GM21786 (cell line): ENCODE measurements around the gene PSMD13.

Source experiments
- ATAC-seq: cut with Tn5 transposase; IDR thresholded peaks from one replicate; pipeline ENCODE4 v1.9.1; 2021; ENCODE audit not compliant: unreplicated experiment

PSMD13 gene

DNA sequence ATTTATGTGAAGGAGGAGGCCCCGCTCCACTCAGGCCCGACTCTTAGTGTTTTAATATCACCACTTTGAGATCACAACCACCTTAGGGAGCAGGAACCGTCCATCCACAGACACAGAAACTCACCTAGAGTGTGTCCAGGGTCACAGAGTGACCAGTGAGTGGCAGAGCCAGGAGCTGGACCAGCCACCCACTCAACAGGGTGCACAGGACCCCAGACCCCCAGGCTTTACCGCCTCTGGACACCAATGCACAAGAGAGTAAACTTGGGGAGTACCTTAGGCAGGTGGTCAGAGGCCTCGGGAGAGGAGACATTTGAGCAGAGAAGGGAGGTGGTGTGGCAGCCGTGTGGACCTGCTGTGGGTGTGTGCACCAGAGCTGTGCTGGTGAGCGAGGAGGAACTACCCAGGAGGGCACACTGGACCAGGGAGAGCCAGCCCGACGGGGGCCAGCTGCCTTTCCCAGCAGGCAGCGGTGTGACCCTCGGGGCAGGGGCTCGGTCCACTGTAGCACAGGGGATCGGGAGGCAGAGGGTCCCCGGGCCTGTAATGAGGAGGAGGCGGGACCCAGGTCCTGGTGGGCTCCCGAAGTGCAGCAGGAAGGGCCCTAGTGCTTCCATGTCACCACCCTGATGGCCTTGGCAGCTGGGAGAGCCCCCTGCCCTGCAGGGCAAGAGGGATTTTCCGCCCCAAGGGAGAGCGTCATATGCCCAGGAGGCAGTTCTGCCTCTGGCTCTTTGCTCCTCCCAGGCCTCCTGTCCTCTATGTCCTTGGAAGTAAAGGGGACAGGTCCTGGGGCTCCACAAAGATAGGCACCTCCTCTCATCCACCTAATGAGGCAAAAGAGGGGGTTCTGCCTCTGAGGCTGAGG is 33.9 kb downstream of the PSMD13 start:
- no peak for ATAC-seq

DNA sequence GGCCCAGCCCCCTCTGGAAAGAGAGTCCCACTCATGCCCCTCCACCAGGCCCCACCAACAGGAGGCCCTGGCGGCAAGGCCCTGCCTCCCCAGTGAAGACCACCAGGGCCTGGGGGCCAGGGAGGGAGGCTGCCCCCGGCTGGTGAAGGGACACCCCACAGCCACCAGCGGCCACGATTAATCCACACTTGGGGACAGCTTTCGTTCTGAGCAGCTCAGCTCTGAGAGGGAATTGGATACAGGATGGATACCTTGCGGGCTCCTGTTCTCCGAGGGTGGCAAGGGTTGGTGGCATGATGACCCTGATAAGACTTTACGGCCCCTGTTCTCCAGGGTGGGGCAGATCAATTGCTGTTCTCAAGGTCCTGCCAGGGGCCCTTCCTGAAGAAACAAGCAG is 34.5 kb downstream of the PSMD13 start:
- no peak for ATAC-seq

DNA sequence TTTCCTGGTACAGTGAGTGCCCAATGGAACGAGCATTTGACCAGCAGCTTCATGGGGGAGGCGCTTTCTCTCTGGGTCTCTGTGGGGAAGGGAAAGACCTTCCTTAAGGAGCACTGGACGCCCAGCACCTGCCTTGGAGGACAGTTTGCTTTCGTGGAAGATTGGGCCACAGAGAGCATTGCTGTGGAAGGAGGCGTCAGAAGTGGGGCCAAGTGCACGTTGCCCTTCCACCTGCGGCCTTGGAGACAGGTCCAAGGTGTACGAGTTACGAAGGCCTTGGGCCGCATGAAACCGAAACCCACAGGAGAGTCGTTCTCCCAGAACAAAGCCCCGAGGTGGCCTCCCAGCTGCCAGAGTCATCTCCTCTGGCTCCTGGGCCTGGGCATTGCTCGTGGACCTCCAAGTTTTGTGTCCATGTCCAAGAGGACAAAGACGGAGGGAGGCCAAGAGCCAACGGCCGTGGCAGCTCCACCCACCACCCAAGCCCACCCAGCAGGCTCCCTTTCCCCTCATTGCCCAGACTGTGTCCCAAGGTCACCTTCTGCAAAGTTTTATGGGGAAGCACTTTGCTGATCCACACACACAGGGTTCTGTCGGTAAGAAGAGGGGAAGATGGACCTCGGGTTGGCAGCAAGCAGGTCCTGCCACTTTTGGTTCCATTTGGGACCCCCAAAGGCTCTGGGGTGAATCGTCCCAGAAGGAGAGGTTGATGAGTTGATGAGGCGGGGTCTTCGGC is 35.6 kb downstream of the PSMD13 start:
- ATAC-seq = no peak

DNA sequence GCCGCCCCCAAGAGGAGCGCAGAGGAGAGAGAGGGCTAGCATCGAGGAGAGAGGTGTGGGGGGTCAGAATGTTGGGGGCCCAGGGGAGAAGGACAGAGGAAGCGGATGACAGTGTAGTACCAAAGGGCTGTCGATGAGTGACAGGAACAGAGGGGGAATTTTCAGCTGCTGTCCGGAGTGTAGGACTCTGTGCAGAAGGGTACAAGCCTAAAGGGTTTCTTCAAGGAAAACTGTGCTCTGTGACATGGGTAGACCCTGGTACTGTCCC is 36.1 kb downstream of the PSMD13 start:
- ATAC-seq = no peak

DNA sequence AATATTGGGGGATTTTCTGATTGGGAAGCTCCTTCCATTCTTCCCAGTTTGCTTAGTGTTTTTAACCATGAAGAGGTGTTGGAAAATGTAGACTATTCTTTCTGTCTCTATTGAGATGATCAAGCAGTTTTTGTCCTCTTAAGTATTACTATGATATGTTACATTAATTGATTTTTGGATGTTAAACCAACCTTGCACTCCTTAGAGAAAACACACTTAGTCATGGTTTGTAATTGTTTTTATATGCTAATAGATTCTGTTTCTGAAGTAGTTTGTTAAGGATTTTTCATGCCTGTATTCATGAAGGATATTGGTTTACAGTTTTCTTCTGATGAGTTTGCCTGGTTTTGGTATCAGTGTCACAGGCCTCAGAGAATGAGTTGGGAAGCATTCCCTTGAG is 39.4 kb downstream of the PSMD13 start:
- ATAC-seq = no peak

DNA sequence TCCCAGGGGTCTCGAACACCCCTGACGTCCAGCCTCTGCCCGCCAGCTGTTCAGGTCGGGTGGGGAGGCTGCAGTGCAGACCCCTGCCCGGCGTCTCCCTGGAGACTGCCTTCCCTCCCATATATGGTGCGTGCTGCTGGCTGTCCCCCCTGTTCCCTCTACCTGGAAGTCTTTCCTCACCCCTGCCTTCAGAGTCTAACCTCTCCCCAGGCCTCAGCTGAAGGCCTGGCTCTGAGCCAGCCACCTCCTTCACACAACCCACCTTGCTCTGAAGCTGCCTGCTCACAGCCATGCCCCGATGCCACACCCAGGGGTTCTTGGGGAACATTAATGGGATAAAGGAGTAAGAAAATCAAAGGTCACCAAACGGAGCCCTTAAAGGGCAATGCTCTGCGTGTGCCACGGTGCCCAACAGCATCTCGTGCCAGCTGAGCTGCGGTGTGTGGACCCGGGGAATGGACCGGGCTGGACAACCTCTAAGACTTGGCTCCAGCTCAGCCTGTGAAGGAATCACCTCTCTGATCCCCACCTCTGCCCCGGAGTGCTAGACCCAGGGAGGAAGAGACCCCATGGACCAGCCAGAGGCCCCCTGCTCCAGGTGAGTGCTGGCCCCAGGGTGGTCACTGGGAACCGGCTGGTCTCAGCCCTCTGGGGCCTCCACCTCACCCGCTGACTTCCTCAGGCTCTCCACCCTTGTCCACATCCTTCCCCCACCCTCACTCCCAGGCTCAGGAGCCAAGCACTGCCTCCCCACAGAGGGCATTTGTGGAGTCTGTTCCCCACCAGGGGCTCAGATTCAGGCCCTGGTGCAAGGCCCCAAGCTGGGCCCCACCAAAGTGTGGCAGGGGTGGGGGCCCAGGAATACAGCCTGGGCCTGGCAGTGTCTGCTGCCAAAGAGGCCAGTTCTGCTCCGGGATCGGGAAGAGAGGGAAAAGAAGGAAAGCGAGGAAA is 41.5 kb downstream of the PSMD13 start, which contains the start of gene NLRP6:
Gene NLRP6, plus strand, starts transcription at position 407 of the 951 bp plus-strand sequence. Its CDS starts 163 bp downstream, at position 570.
- no peak for ATAC-seq

DNA sequence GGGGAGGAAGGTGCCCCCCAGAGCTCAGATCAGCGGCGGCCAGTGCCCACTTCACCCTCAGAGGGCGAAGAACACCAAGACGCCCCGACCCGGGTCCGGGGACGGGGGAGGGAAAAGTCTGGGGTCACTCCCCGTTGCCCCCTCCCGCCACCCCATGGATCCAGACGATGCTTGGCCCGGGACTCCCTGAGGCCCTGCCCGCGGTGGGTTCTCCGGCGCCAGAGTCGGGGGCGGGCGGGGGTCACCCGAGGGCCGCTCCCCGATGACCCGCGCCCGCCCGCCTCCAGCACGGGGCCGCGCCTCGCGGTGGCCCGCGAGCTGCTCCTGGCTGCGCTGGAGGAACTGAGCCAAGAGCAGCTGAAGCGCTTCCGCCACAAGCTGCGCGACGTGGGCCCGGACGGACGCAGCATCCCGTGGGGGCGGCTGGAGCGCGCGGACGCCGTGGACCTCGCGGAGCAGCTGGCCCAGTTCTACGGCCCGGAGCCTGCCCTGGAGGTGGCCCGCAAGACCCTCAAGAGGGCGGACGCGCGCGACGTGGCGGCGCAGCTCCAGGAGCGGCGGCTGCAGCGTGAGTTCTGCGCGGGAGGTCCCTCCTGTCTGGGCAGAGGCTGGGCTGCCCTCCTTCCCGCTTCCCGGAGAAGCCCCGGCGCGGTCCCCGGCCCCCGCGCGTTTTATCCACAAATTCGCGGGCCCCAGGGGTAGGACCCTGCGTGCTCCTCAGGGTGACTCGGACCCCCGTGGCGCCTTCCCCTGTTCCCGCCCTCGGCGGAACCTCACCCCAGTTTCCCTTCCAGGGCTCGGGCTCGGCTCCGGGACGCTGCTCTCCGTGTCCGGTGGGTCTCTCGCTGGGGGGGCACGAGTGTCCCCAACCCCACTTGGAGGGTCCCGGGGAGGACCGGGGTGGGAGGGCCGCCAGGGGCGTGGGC is 42.5 kb downstream of the PSMD13 start:
- ATAC-seq = no peak

DNA sequence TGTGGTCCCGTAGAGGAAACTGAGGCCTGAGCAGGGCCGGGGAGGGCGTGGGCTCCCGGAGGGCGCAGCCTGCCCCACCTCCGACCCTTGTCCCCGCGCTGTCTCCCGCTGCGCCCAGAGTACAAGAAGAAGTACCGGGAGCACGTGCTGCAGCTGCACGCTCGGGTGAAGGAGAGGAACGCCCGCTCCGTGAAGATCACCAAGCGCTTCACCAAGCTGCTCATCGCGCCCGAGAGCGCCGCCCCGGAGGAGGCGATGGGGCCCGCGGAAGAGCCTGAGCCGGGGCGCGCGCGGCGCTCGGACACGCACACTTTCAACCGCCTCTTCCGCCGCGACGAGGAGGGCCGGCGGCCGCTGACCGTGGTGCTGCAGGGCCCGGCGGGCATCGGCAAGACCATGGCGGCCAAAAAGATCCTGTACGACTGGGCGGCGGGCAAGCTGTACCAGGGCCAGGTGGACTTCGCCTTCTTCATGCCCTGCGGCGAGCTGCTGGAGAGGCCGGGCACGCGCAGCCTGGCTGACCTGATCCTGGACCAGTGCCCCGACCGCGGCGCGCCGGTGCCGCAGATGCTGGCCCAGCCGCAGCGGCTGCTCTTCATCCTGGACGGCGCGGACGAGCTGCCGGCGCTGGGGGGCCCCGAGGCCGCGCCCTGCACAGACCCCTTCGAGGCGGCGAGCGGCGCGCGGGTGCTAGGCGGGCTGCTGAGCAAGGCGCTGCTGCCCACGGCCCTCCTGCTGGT is 43.4 kb downstream of the PSMD13 start:
- ATAC-seq = no peak

DNA sequence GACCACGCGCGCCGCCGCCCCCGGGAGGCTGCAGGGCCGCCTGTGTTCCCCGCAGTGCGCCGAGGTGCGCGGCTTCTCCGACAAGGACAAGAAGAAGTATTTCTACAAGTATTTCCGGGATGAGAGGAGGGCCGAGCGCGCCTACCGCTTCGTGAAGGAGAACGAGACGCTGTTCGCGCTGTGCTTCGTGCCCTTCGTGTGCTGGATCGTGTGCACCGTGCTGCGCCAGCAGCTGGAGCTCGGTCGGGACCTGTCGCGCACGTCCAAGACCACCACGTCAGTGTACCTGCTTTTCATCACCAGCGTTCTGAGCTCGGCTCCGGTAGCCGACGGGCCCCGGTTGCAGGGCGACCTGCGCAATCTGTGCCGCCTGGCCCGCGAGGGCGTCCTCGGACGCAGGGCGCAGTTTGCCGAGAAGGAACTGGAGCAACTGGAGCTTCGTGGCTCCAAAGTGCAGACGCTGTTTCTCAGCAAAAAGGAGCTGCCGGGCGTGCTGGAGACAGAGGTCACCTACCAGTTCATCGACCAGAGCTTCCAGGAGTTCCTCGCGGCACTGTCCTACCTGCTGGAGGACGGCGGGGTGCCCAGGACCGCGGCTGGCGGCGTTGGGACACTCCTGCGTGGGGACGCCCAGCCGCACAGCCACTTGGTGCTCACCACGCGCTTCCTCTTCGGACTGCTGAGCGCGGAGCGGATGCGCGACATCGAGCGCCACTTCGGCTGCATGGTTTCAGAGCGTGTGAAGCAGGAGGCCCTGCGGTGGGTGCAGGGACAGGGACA is 44.1 kb downstream of the PSMD13 start:
- no peak for ATAC-seq

DNA sequence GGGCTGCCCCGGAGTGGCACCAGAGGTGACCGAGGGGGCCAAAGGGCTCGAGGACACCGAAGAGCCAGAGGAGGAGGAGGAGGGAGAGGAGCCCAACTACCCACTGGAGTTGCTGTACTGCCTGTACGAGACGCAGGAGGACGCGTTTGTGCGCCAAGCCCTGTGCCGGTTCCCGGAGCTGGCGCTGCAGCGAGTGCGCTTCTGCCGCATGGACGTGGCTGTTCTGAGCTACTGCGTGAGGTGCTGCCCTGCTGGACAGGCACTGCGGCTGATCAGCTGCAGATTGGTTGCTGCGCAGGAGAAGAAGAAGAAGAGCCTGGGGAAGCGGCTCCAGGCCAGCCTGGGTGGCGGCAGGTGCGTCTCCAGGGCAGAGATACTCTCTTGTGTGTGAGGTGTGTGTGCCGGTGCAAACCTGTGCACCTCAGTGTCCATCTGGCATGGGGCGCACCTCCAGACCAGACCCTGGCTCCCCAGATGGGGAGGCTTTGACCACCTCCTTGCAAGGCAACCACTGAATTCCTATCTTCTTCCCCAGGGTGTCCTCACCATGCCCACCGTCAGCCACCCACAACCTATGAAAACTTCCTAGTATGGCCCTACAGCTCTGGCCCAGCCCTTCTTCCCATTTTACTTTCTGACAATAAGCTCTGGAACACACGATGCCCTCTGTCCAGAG is 44.8 kb downstream of the PSMD13 start:
- no peak for ATAC-seq

DNA sequence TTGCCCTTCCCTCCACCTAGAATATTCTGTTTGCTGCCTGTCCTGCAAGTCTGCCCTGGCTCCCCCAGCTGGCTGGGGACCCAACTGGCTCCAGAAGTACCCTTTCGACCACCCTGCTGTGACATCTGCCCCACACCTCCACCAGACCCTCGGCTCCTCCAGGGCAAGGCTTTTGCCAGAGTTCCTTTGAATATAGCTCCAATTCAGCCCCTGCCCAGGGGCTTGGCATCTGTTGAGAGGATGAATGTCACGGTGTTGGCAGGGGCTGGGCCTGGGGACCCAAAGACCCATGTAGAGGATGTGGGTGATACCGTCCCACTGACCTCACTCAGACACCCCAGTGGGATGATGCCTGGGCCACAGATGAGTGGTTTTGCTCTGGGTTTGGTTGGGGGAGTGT is 45.4 kb downstream of the PSMD13 start:
- ATAC-seq = no peak

DNA sequence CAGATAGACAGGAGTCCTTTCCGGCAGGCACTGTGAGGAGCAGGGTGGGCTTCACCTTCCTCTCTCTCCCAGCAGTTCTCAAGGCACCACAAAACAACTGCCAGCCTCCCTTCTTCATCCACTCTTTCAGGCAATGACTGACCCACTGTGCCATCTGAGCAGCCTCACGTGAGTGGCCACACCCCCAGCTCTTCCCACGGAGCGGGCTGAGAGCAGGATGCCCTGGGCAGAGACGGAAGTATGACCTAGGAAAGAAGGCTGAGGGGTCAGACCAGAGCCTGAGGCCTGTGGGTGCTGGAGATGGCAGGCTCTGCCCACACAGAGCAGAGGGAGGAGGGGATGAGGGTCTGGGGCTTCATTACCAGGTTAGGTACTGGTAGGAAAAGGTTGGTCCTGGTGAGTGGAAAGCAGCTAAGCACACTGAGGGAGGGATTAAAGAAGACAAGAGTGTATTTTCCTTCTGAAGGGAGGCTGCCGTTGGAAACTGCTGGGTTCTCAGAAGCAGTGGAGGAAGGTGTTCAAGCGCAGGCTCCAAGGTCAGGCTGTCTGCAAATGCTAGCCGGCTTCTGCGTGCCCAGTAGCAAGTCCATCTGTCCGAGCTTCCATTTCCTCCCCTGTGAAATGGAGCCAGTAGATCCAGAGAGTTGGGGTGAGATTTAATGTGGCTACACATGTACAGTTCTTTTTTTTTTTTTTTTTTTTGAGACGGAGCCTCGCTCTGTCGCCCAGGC is 46.0 kb downstream of the PSMD13 start:
- ATAC-seq = no peak

DNA sequence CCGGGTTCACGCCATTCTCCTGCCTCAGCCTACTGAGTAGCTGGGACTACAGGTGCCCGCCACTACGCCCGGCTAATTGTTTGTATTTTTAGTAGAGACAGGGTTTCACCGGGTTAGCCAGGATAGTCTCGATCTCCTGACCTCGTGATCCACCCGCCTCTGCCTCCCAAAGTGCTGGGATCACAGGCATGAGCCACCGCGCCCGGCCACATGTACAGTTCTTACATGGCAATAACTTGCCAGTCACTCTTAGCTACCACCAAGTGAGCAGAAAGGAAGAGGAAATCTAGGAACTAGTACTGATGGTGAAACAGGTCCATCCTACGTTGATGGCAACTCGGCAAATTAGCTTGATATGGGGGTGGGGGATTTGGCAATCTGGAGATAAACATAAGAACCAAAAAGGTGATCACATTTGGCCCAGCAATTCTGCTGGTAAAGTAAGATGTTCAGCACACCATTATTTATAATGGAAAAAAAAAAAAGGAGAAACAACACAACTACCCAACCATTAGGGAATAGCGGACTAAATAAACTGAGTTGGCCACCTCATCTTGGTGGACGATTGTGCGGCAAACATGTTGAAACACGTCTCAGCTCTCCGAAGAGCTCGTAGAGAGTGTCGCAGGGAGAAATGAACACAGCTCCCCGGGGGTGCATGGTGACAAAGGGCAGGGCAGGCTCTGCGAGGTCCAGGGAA is 46.8 kb downstream of the PSMD13 start:
- ATAC-seq = no peak

DNA sequence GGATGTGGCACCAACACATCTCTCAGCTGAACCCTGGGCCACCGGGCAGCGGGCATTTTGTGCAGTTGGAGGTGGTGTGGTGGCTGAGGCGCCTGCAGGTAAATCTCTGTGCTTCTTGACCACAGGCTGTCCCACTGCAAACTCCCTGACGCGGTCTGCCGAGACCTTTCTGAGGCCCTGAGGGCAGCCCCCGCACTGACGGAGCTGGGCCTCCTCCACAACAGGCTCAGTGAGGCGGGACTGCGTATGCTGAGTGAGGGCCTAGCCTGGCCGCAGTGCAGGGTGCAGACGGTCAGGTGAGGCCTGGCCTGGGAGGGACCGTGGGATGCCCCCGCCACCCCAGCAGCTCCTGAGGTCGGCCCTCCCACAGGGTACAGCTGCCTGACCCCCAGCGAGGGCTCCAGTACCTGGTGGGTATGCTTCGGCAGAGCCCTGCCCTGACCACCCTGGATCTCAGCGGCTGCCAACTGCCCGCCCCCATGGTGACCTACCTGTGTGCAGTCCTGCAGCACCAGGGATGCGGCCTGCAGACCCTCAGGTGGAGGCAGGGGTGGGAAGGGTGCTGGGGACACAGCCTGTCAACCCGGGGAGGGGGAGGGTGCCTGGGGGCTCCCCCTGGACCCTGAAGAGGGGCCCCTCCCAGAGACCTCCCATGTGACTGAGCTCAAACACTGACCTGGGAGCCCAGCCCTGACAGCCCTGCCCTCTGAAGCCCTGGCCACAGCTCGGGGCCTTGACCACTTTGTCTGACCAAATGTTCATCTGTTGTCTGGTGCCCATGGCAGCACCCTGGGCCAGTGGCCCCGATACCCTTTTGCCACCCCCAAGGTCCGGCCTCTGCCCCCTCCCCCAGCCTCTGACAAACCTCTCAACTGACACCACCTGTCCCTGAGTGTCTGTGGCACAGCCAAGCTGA is 47.6 kb downstream of the PSMD13 start:
- no peak for ATAC-seq

DNA sequence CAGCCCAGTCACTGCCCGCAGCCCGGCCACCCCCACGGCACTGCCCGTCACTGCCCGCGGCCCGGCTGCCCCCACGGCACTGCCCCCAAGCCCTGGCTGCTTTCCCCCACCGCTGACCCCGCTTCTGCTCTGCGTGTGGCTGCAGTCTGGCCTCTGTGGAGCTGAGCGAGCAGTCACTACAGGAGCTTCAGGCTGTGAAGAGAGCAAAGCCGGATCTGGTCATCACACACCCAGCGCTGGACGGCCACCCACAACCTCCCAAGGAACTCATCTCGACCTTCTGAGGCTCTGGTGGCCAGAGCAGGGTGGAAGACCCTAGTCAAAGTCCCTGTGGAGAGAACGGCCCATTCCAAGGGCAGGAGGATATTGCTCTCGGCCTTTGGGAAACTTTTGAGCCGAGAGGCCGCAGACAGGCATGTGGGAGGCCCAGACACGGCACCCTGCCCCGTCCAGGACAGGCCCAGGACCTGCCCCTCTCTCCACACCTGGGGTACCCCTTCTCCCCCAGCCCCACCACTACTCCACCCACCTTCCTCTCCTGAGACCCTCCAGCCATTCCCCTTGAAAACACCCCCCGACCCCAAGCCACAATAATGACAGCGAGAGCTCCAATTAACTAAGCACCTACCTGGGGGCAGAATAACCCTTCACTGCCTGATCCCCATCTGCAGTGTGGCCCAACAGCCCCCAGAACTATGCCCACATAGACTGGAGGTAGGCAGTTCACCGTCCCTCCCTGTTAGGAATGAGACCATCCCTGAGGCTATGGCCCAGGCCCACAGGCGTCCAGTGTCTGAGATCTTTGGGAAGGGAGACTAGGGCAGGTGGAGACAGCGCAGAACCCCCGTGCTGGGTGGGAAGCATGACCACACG is 48.5 kb downstream of the PSMD13 start:
- ATAC-seq = no peak
